Activated CD4-positive, CD25-positive, alpha-beta regulatory T cell treated with anti-CD3 and anti-CD28 coated beads, Interleukin-2, amount 50 U/mL, for 24 hours (primary cell): ENCODE results near the gene NCKAP5.

Experiments used
- ATAC-seq, 2 donors: fragments of 150-1000 bp; cut with Tn5 transposase; one replicate each; pipeline ENCODE4 v1.10.0; 2021; ENCODE audit warnings: mild to moderate bottlenecking in 1 of 2, moderate library complexity in 1 of 2

Gene NCKAP5

DNA sequence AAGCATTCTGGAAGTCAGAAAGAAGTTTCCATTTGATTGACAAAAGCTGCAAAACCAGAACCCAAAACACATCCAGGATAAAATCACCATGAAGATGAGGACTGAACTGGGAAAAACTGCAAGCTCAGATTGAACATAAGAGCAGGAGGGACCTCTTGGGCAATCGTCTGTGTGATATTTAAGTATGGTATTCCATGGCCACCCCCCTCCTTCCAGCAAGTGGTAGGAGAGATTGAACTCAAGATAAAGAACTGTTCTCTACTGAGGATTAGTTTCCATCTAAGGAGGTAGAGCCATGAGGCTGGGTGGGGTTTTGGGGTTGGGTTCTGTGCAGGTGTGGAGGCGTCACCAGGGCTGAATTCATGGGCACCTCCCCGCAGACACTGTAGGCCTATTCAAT is 251.1 kb downstream of the NCKAP5 start:
- no peak for ATAC-seq

GRCh38 chr2:133316557-133316956 is 251.7 kb downstream of the NCKAP5 start:
- ATAC-seq, result no peak

DNA sequence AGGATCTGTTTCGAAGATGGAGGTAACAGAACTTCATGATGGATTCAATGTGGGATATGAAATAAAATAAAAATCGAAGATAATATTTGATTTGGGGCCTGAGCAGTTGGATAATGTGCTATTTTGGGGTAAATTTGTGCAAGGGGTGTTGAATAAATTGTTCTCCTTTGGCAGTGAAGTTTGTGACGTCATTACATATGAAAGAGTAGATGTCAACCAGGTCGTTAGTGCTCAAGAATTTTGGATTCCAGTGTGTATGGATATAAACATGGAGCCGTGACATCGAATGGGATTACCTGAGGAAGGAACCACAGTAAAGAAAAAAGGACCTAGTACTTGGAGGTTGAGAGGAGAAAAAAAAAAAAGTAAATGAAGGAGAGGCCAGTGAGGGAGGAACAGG is 253.0 kb downstream of the NCKAP5 start:
- no peak for ATAC-seq

DNA sequence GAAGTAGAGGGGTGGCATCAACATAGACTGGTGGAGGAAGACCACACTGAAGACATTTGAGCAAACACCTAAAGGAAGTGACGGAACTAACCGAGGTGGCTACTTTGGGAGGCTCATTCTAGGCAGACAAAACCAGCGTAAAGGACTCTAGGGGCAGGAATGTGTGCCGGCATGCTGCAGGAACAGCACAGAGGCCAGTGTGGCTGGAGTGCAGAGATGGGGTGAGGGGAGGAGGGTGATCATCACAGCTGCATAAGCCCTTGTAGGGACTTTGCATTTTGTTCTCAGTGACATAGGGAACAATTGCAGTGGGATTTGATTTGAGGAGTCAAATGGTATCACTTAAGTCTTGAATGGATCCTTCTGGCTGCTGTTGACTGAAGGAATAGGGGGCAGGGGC is 253.5 kb downstream of the NCKAP5 start:
- no peak for ATAC-seq

DNA sequence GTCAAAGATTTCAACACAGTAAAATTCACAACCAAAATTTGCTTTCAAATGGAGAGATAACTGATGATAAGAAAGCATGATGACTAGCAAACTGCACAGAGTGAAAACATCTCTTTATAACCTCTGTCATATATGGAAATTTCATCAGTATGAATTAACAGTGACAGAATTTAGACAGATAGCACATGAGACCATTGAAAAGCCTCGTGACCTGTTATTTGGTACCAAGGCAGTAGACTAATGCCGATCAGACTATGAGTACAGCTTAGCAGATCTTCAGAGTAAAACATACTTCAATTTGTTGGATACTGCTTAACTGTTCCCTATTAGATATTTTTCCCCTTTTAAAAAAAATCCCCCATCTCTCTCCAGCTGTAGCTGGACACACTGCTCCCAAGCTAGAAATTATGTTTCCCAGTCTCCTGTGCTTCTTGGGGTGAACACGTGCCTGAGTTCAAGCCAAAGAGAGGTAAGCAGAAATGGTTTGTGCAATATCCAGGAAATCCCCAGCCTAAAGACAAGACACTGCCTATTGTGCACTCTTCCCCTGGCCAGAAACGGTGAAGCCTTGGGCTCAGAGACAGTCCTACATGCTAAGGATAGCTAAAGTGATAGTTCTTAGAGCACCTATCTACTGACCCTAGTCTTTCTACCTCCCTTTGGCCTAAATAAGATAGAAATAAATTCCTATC is 256.1 kb downstream of the NCKAP5 start:
- no peak for ATAC-seq

GRCh38 chr2:133306236-133306635 is 262.0 kb downstream of the NCKAP5 start:
- ATAC-seq, result no peak

GRCh38 chr2:133304344-133304743 is 263.9 kb downstream of the NCKAP5 start:
- ATAC-seq, result no peak

DNA sequence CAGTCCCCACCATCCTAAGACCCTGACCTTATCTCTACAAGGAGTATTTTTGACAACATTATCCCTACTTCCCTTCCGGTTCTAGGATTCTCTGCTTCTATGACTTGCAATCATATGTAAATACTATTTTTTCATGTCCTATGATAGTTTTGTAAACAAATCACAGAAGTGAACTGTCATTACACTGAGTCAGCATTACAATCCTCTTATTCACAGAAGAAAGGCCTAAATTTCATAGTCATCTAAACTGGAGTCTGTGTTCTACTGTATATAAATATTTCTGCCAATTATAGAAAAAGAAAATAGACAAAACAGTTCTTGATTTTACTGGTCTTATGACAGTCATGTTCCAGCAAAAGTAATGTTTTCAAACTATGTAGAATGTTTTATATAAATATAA is 265.1 kb downstream of the NCKAP5 start:
- ATAC-seq, result no peak

DNA sequence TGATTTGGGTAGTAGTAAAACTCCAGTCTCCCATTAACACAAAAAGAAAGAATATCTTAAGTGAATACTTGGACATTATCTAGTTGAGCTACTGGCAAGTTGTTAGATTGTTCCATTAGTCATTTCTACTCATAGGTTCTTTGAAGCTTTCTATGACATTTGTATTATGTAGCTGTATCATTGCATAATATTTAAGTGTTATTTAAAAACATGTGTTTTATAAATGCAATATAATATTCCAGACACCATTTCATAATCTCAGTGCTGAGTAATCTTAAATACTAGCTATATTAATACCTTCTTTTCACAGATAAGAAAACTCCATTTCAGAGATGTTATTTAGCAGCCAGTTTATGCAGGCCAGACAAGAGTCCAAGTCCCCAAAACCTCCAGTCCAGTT is 271.9 kb downstream of the NCKAP5 start:
- ATAC-seq, result no peak

DNA sequence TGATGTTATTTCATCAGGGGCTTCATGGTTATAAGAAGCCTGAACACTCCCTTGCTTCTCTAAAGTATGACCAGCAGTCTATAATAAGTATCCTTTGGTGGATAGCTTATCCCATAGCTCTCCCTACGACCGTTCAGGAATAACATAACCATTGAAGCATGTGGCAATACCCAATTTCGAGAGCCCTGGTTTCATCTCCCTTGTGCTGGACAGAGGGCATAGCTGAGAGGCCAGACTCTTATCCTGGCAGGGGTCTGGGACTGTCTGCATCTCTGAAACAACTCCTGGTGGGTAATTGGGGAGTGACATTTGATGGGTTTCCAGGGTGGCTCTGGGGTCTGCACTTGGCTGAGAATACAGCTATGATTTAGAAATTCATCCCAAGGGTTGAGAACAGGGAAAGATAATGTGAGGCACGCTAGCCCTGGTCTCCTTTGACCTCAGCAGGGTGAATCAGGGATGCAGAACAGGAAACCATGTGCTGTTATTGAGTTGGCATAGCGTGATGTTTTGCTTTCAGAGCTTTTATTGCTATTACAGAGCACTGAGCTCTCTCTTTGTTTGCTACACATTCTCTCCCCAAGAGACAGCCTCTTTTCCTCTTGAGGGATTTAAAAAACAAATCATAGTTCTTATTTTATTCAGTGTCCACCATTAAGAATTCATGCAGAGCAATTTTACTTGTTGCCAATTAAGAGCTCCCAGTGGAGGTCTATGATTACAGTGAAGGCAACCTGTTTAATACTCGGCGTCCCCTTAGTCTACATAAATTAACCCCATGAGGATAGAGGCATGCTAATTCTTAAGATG is 274.5 kb downstream of the NCKAP5 start:
- ATAC-seq, result no peak

GRCh38 chr2:133292259-133292658 is 276.0 kb downstream of the NCKAP5 start:
- no peak for ATAC-seq

DNA sequence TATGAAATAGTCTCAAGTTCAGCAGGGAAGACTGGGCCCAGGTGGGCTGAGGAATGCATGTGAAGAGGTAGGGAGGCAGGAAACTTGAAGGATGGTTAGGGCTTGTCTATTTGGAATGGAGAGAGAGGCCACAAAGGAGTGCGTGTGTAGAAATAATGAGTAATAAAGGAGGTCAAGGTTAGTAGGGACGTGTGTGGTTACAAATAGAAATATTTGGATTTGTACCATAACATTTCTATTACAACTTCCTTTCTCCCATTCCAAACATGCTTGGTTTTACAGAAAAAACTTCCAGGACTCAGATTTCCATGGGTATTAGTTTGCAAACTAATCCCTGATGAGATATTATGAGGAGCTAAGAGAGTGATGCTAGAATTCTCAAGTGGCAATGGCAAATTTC is 280.6 kb downstream of the NCKAP5 start:
- ATAC-seq, result no peak

DNA sequence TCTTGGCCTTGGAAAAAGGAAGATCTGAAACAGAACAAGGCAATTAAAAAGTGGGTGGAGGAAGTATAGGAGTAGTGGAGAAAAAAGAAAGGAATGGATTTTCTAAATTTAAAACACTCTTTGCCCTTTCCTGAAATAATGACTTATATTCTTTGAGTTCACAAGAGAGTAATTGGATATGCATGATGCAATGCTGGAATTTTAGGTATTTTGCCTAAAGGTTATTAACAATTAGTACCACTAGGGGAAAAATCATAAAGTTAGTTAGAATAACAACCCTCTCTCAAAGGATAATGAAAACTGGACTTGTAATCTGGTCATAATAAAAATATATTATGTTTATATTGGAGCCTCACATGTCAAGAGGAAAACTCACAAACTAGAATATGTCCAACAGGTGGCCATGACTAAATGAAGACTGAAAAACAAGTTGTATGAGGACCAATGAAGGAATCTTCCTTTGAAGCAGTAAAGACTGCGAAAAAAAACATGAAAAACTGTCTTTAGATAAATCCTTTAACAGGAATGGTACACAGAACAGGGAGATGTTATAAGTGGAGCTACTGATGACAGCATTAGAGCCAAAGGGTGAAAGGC is 281.8 kb downstream of the NCKAP5 start:
- no peak for ATAC-seq

DNA sequence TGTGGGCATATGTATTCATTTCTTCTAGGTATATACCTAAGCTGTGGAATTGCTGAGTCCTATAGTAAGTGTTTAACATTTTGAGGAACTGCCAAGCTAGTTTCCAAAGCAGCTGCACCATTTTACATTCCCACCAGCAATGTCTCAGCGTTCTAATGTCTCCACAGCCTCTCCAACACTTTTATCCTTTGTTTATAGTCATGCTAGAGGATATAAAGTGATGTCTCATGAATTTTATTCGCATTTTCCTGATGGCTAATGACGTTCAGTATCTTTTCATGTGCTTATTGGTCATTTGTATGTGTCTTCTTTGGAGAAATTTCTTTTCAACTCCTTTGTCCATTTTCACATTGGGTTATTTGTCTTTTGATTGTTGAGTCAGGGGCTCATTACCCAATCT is 295.2 kb downstream of the NCKAP5 start:
- ATAC-seq, result no peak

DNA sequence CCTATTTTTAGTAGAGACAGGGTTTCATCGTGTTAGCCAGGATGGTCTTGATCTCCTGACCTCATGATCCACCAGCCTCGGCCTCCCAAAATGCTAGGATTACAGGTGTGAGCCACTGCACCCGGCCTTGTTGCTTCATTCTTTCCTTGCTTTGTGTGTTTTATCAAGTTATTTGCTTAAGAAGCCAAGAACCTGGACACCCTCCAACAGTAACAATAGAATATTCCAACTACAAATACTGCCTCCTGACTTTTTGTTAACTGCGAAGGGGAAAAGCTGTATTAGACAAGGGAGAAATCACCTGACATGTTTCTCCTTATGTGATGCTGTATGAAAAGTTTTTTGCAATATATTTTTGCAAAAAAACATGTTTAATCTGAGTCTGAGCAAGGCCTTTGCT is 297.2 kb downstream of the NCKAP5 start:
- no peak for ATAC-seq

DNA sequence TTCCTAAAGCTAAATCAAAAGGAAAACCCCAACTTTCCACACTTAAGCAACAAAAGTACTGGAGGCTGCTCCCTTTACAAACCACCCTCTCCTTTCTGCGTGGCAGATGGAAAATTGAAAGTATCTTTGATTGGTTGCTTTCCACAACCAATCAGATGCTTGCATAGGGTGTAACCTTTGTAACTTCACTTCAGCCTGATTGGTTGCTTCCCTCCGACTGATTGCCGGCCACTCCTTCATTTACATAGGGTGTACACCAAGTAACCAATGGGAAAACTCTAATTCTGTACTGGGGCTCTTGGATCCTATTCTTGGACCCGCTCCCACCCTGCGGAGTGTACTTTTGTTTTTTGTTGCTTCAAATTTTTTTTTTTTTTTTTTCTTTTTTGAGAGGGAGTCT is 297.7 kb downstream of the NCKAP5 start:
- no peak for ATAC-seq

DNA sequence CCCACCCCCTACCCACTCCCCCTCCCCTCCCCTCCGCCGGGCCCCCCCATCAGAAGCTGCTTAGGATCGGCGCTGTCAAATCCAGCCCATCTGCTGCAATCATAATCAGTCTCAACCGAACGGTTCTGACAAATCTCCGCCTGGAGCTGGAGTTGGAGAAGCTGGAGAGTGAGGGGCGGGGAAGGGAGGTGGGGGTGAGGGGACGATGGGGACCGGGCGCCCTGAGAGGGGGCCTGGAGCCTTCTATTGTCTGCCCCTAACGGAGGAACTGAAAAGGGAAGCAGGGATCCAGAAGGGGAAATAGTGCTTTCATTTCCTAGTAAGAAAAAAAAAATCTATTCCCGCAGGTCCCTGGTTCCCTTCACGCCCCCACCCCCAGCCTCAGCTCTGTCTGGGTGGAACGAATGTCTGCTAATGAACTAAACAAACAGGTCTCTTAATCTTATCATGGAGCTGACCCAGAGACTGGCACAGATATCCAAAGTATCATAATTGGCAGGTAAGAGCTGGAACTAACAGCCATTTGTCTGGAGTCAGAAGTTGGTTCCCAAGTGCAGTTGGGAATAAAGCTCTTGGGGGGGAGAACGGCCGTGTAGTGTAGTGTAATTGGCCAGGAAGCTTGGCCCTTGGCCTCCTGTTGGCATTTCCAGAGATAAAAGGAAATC is 301.2 kb downstream of the NCKAP5 start:
- ATAC-seq, result no peak

GRCh38 chr2:133266041-133266925 is 302.0 kb downstream of the NCKAP5 start:
- no peak for ATAC-seq

- ATAC-seq, result no peak
Observed at GRCh38 chr2:133265432-133265949, 302.8 kb downstream of the NCKAP5 start.

- no peak for ATAC-seq
Observed at GRCh38 chr2:133264989-133265401, 303.3 kb downstream of the NCKAP5 start.

- no peak for ATAC-seq
Observed at GRCh38 chr2:133262893-133263292, 305.4 kb downstream of the NCKAP5 start.

- ATAC-seq, result no peak
Observed at GRCh38 chr2:133255360-133255759, 312.9 kb downstream of the NCKAP5 start.
